Esophagus muscularis mucosa (tissue), 4 donors: Measurements from ENCODE around the gene FAR2. TPM values are rescaled to one million over a fixed set of nuclear protein-coding genes. Genes with fewer than 3 reads are reported as not detected.

Experiments
- DNase-seq: peaks from one replicate; pipeline ENCODE4 v3.0.0-alpha.2; 2017; ENCODE audit errors: extremely low spot score
- H3K27ac ChIP-seq, 4 donors: fragments of 200-600 bp; sonication (generic); replicated peaks in 1 of 4; 1 replicate in 3 of 4; 2 replicates in 1 of 4; pipeline ENCODE4 v1.5.1; 2016 to 2019; ENCODE audit warnings: mild to moderate bottlenecking in 1 of 4
- H3K27me3 ChIP-seq, 4 donors: fragments of 200-600 bp; sonication (generic); one replicate each; pipeline versions ENCODE4 v1.5.1 to v1.6.0; 2016 to 2019
- H3K36me3 ChIP-seq, 4 donors: fragments of 200-600 bp; sonication (generic); one replicate each; pipeline ENCODE4 v1.5.1; 2016 to 2019
- H3K4me1 ChIP-seq, 4 donors: fragments of 200-600 bp; sonication (generic); one replicate each; pipeline ENCODE4 v1.5.1; 2016 to 2019
- H3K4me3 ChIP-seq, 4 donors: fragments of 200-600 bp; sonication (generic); 1 replicate in 2 of 4; 2 replicates in 2 of 4; pipeline ENCODE4 v1.5.1; 2016 to 2019; ENCODE audit warnings: mild to moderate bottlenecking in 4 of 4, moderate library complexity in 1 of 4
- H3K9me3 ChIP-seq, 4 donors: fragments of 200-600 bp; sonication (generic); 1 replicate in 3 of 4; 2 replicates in 1 of 4; pipeline ENCODE4 v1.5.1; 2016 to 2019
- CTCF ChIP-seq, 3 experiments: fragments of 200-600 bp in 2 of 3; fragments of 450-650 bp in 1 of 3; sonication (generic) in 2 of 3; IDR thresholded peaks; one replicate each; pipeline ENCODE4 v1.5.1; 2017 to 2019; ENCODE audit warnings: antibody characterized with exemption in 3 of 3, mild to moderate bottlenecking in 2 of 3, moderate library complexity in 1 of 3
- EP300 ChIP-seq: sonication (generic); formaldehyde crosslinking; IDR thresholded peaks from one replicate; pipeline ENCODE4 v1.6.1; 2017; ENCODE audit warnings: antibody characterized with exemption
- POLR2A ChIP-seq: fragments of 450-650 bp; IDR thresholded peaks from one replicate; pipeline ENCODE4 v1.6.1; 2017; ENCODE audit warnings: antibody characterized with exemption, moderate library complexity, mild to moderate bottlenecking, low read depth
- POLR2AphosphoS5 ChIP-seq, 2 donors: sonication (generic); formaldehyde crosslinking; IDR thresholded peaks; one replicate each; pipeline ENCODE4 v1.6.1; 2017; ENCODE audit warnings: antibody characterized with exemption in 2 of 2
- WGBS: methylation state at CpG from one replicate; pipeline ENCODE4 v1.1.5; 2018; 5-methylcytosine and 5-hydroxymethylcytosine counted together
- intact Hi-C: fragments of 100-400 bp; cut with DNase I; formaldehyde crosslinking; loops from one replicate; pipeline ENCODE4 v1.15.1; 2023
- total RNA-seq, 4 donors: library from RNA; depleted of rRNA; stranded (reverse); fragments of >200 nt; gene quantifications; one replicate each; pipeline versions ENCODE4 v1.1.0 to v1.2.1, GENCODE V29; 2016

The FAR2 gene
- total RNA-seq, 4 donors from 2014 or later = 11.6 to 15.0 (median 11.9) TPM

GRCh38 chr12:29207120-29207519 lies 58.0 kb downstream of the FAR2 start:
- Histone ChIP-seq H3K9me3 (no peaks in the 10 kb centered on the region), H3K27ac (no peak overlapping the region), H3K36me3 (no peaks in the 10 kb centered on the region), H3K4me3 (no peak overlapping the region), H3K27me3 (no peaks in the 10 kb centered on the region), H3K4me1 (peaks cover 0 to 18% (median 14%) of the 10 kb centered on the region in 4 donors)
- 75% methylated on average over 5 of the region's 5 CpGs for WGBS
- intact Hi-C loops = no loop called here
- DNase-seq = no peak
- TF ChIP-seq POLR2A (no peak), CTCF (IDR thresholded peaks at IDR 0.05) (no peak), EP300 (no peak), POLR2AphosphoS5 (IDR thresholded peaks at IDR 0.05) (no peak)

GRCh38 chr12:29208060-29208459 lies 59.0 kb downstream of the FAR2 start:
- no peaks in the 10 kb centered on the region for H3K36me3 ChIP-seq
- WGBS = 89% methylated on average over 2 of the region's 2 CpGs

GRCh38 chr12:29208936-29209701 lies 60.0 kb downstream of the FAR2 start:
- no peak overlapping the region for H3K4me3 ChIP-seq
- no peaks in the 10 kb centered on the region for H3K36me3 ChIP-seq
- intact Hi-C loops = no loop called here
- H3K27ac ChIP-seq = no peak overlapping the region
- H3K27me3 ChIP-seq = no peaks in the 10 kb centered on the region
- H3K9me3 ChIP-seq = no peaks in the 10 kb centered on the region
- no peak for DNase-seq
- TF ChIP-seq POLR2A (no peak), CTCF (IDR thresholded peaks at IDR 0.05) (no peak), POLR2AphosphoS5 (IDR thresholded peaks at IDR 0.05) (no peak), EP300 (no peak)
- peaks cover 11 to 30% (median 27%) of the 10 kb centered on the region in 4 donors for H3K4me1 ChIP-seq
- 82% methylated on average over 3 of the region's 3 CpGs for WGBS

More at GRCh38 chr12:29208060-29208459, 59.0 kb downstream of the FAR2 start:
- Histone ChIP-seq H3K27ac (no peak overlapping the region), H3K9me3 (no peaks in the 10 kb centered on the region), H3K27me3 (no peaks in the 10 kb centered on the region), H3K4me1 (peaks cover 9 to 25% (median 22%) of the 10 kb centered on the region in 4 donors), H3K4me3 (no peak overlapping the region)
- no peak for DNase-seq
- TF ChIP-seq EP300 = no peak
- no peak for TF ChIP-seq POLR2AphosphoS5 (IDR thresholded peaks at IDR 0.05)
- no peak for TF ChIP-seq POLR2A
- TF ChIP-seq CTCF (IDR thresholded peaks at IDR 0.05) = no peak
- intact Hi-C loops = no loop called here

GRCh38 chr12:29211696-29212095 lies 62.6 kb downstream of the FAR2 start:
- no peak for TF ChIP-seq POLR2AphosphoS5 (IDR thresholded peaks at IDR 0.05)
- no peak for TF ChIP-seq POLR2A
- no peak for TF ChIP-seq CTCF (IDR thresholded peaks at IDR 0.05)
- TF ChIP-seq EP300 = no peak
- DNase-seq = no peak
- intact Hi-C loops = no loop called here
- Histone ChIP-seq H3K27me3 (no peaks in the 10 kb centered on the region), H3K36me3 (no peaks in the 10 kb centered on the region), H3K4me1 (peaks cover 11 to 33% (median 26%) of the 10 kb centered on the region in 4 donors), H3K9me3 (no peaks in the 10 kb centered on the region), H3K4me3 (no peak overlapping the region), H3K27ac (no peak overlapping the region)
- WGBS = 72% methylated on average over 2 of the region's 2 CpGs
